A549 (cell line): ENCODE data around the gene GET4. TPM values are rescaled to one million over a fixed set of nuclear protein-coding genes. Genes with fewer than 3 reads are reported as not detected.

Experiments used
- ATAC-seq, 2 experiments: fragments of 200-7000 bp in 1 of 2; fragments of >200 bp in 1 of 2; cut with Nextera tagmentation in 1 of 2; cut with Tn5 transposase in 1 of 2; 3 replicates each; pipeline versions ENCODE4 v1.8.0 to v1.9.1; 2018 to 2020; ENCODE audit warnings: mild to moderate bottlenecking in 1 of 2, moderate library complexity in 1 of 2
- CTCF ChIA-PET: fragments of 300-600 bp; sonication (Branson Sonifier 250); formaldehyde crosslinking; extraction: SDS; loops from one replicate; lab custom pipeline; 2021; ENCODE audit warnings: antibody characterized with exemption, inconsistent platforms; lab: Yijun Ruan, JAX
- POLR2A ChIA-PET: fragments of 350-600 bp; formaldehyde crosslinking; extraction: SDS; loops from one replicate; lab custom pipeline; 2021; ENCODE audit warnings: antibody characterized with exemption, inconsistent platforms; lab: Yijun Ruan, JAX
- DNase-seq, 2 experiments: peaks; one replicate each; pipeline versions ENCODE4 v3.0.0 to v3.0.0-alpha.2; 2011 to 2016; ENCODE audit warnings: low read depth in 1 of 2, low spot score in 1 of 2
- FAIRE-seq: peaks from 2 replicates; lab custom pipeline; 2011; peaks lifted over from hg19 to GRCh38; lab: Jason Lieb, UNC
- H3K27ac ChIP-seq, 2 experiments: fragments of >200 bp; sonication (Bioruptor Twin); formaldehyde crosslinking; 3 replicates each; pipeline ENCODE4 v1.5.1; 2016 to 2017
- H3K4me1 ChIP-seq: fragments of >200 bp; sonication (Bioruptor Twin); formaldehyde crosslinking; 3 replicates; pipeline ENCODE4 v1.6.1; 2016
- H3K4me2 ChIP-seq: fragments of >200 bp; sonication (Bioruptor Twin); formaldehyde crosslinking; 3 replicates; pipeline ENCODE4 v1.6.1; 2016
- H3K4me3 ChIP-seq: fragments of >200 bp; sonication (Bioruptor Twin); formaldehyde crosslinking; 3 replicates; pipeline ENCODE4 v1.5.1; 2016
- H3K9me3 ChIP-seq: fragments of >200 bp; sonication (Bioruptor Twin); formaldehyde crosslinking; 3 replicates; pipeline ENCODE4 v1.6.1; 2016
- CBX2 ChIP-seq: fragments of 200-600 bp; sonication (generic); IDR thresholded peaks from 2 replicates; pipeline ENCODE4 v1.6.1; 2016; ENCODE audit warnings: low read depth, mild to moderate bottlenecking, borderline replicate concordance
- CEBPB ChIP-seq, 2 experiments: fragments of >200 bp in 1 of 2; sonication (Bioruptor Twin) in 1 of 2; formaldehyde crosslinking in 1 of 2; IDR thresholded peaks; 2 replicates each; pipeline ENCODE4 v1.6.1; 2012 to 2016
- FOSB ChIP-seq: fragments of 250-450 bp; sonication (Bioruptor Pico); IDR thresholded peaks from 2 replicates; pipeline ENCODE4 v1.5.0; 2020; ENCODE audit warnings: mild to moderate bottlenecking, moderate library complexity
- FOSL2 ChIP-seq, 2 experiments: fragments of 450-650 bp in 1 of 2; fragments of >200 bp in 1 of 2; sonication (Bioruptor Twin) in 1 of 2; formaldehyde crosslinking; IDR thresholded peaks; 2 replicates each; pipeline versions ENCODE4 v1.5.0 to v1.6.1; 2016 to 2020; ENCODE audit warnings: mild to moderate bottlenecking in 1 of 2, moderate library complexity in 1 of 2
- FOXS1 ChIP-seq: fragments of 250-450 bp; sonication (Bioruptor Pico); IDR thresholded peaks from 2 replicates; pipeline ENCODE4 v1.5.0; 2020; ENCODE audit warnings: mild to moderate bottlenecking, moderate library complexity
- GATA3 ChIP-seq: IDR thresholded peaks from 2 replicates; pipeline ENCODE4 v1.6.1; 2012; ENCODE audit warnings: borderline replicate concordance
- HOXB13 ChIP-seq: fragments of 250-450 bp; sonication (Bioruptor Pico); IDR thresholded peaks from 2 replicates; pipeline ENCODE4 v1.5.0; 2020; ENCODE audit warnings: low read depth, mild to moderate bottlenecking, moderate library complexity
- JUN ChIP-seq, 2 experiments: fragments of >200 bp; sonication (Bioruptor Twin); formaldehyde crosslinking; IDR thresholded peaks; 2 replicates in 1 of 2; 3 replicates in 1 of 2; pipeline ENCODE4 v1.6.1; 2016 to 2017
- KDM1A ChIP-seq: fragments of 200-600 bp; sonication (generic); IDR thresholded peaks from 2 replicates; pipeline ENCODE4 v1.6.1; 2016; ENCODE audit warnings: low read depth, mild to moderate bottlenecking
- KDM5A ChIP-seq: fragments of 200-600 bp; sonication (generic); IDR thresholded peaks from 2 replicates; pipeline ENCODE4 v1.6.1; 2016; ENCODE audit warnings: antibody characterized with exemption, mild to moderate bottlenecking
- NFE2L2 ChIP-seq: fragments of 150-350 bp; conservative IDR thresholded peaks from 2 replicates; pipeline ENCODE4 v1.6.1; 2014; ENCODE audit warnings: low read length
- NPAS2 ChIP-seq: fragments of 250-450 bp; sonication (Bioruptor Pico); IDR thresholded peaks from 2 replicates; pipeline ENCODE4 v1.8.0; 2022; ENCODE audit warnings: mild to moderate bottlenecking, moderate library complexity, borderline replicate concordance
- RCOR1 ChIP-seq: fragments of 150-350 bp; IDR thresholded peaks from 2 replicates; pipeline ENCODE4 v1.6.1; 2014; ENCODE audit warnings: antibody characterized with exemption, low read length, low read depth
- SMC3 ChIP-seq: fragments of >200 bp; sonication (Bioruptor Twin); formaldehyde crosslinking; IDR thresholded peaks from 3 replicates; pipeline ENCODE4 v1.6.1; 2018; ENCODE audit warnings: inconsistent platforms
- SREBF2 ChIP-seq: fragments of 450-650 bp; IDR thresholded peaks from 2 replicates; pipeline ENCODE4 v1.6.1; 2014; ENCODE audit warnings: mild to moderate bottlenecking, moderate library complexity
- TP53 ChIP-seq: fragments of 250-450 bp; sonication (Bioruptor Pico); IDR thresholded peaks from 2 replicates; pipeline ENCODE4 v1.5.0; 2021; ENCODE audit warnings: mild to moderate bottlenecking, moderate library complexity
- ZNF302 ChIP-seq: fragments of 250-450 bp; sonication (Bioruptor Pico); IDR thresholded peaks from 2 replicates; pipeline ENCODE4 v1.9.0; 2021; ENCODE audit warnings: inconsistent platforms, mild to moderate bottlenecking, moderate library complexity
- ZSCAN20 ChIP-seq: fragments of 250-450 bp; sonication (Bioruptor Pico); IDR thresholded peaks from 2 replicates; pipeline ENCODE4 v1.8.0; 2022; ENCODE audit warnings: mild to moderate bottlenecking, moderate library complexity
- WGBS: methylation state at CpG from one replicate; pipeline ENCODE4 v1.1.6; 2017; ENCODE audit errors: missing lambda C conversion rate; 5-methylcytosine and 5-hydroxymethylcytosine counted together
- polyA plus RNA-seq, 4 experiments: library from polyadenylated mRNA; depleted of rRNA in 3 of 4; stranded (reverse); fragments of >200 nt; fragmentation: RNase III in 1 of 4; extraction: RNeasy Plus Mini Kit Qiagen cat#74134 plus additional on column Dnase treatment in 1 of 4; gene quantifications; 2 replicates in 3 of 4; 3 replicates in 1 of 4; pipeline ENCODE4 v1.2.3, GENCODE V29; 2011 to 2017
- TF ChIP-seq, protein P1 (sequence below): fragments of >200 bp; sonication (Bioruptor Twin); formaldehyde crosslinking; IDR thresholded peaks from 3 replicates; pipeline ENCODE4 v1.6.1; 2016
- TF ChIP-seq, protein P2 (sequence below): IDR thresholded peaks from 2 replicates; pipeline ENCODE4 v1.6.1; 2012; ENCODE audit warnings: low read depth, borderline replicate concordance
- TF ChIP-seq, protein P3 (sequence below): IDR thresholded peaks from 2 replicates; pipeline ENCODE4 v1.6.1; 2012
- TF ChIP-seq, protein P4 (sequence below): fragments of 150-350 bp; IDR thresholded peaks from 2 replicates; pipeline ENCODE4 v1.6.1; 2014; ENCODE audit warnings: low read depth, mild to moderate bottlenecking, low read length

GET4 gene
- polyA plus RNA-seq, 2 of the 4 experiments (the other 2 are of a cell fraction): 26.1 to 37.0 TPM

DNA sequence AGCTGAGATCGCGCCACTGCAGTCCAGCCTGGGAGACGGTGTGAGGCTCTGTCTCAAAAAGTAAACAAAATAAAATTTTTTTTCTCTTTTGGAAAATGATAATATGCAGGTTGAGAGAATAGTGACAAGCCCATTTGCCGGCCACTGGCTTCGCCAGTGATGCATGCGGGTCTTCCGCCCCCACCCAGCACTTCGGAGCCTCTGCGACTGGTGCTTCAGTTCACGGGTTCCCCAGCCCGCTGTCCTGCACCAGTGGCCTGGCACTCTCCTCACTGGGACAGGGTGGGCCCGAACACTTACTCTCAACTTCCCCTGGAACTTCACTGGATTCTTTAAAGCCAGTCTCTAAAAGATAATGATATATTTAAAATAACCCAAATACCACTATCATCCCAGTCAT lies 41.3 kb upstream of the GET4 start:
- 95% methylated on average over 12 of the region's 12 CpGs for WGBS
- TF ChIP-seq NFE2L2: no peak
- TF ChIP-seq CEBPB (IDR thresholded peaks at IDR 0.05): no peak
- no peak for TF ChIP-seq RCOR1
- no peak for TF ChIP-seq FOXS1
- TF ChIP-seq, protein P1, sequence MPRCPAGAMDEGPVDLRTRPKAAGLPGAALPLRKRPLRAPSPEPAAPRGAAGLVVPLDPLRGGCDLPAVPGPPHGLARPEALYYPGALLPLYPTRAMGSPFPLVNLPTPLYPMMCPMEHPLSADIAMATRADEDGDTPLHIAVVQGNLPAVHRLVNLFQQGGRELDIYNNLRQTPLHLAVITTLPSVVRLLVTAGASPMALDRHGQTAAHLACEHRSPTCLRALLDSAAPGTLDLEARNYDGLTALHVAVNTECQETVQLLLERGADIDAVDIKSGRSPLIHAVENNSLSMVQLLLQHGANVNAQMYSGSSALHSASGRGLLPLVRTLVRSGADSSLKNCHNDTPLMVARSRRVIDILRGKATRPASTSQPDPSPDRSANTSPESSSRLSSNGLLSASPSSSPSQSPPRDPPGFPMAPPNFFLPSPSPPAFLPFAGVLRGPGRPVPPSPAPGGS: no peak
- TF ChIP-seq, protein P2, sequence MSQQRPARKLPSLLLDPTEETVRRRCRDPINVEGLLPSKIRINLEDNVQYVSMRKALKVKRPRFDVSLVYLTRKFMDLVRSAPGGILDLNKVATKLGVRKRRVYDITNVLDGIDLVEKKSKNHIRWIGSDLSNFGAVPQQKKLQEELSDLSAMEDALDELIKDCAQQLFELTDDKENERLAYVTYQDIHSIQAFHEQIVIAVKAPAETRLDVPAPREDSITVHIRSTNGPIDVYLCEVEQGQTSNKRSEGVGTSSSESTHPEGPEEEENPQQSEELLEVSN: no peak
- TF ChIP-seq NPAS2 (CRISPR knock-in tag): no peak
- no peak for TF ChIP-seq FOSL2 (IDR thresholded peaks at IDR 0.05)
- TF ChIP-seq FOSL2 (CRISPR knock-in tag; IDR thresholded peaks at IDR 0.05): no peak
- TF ChIP-seq, protein P3, sequence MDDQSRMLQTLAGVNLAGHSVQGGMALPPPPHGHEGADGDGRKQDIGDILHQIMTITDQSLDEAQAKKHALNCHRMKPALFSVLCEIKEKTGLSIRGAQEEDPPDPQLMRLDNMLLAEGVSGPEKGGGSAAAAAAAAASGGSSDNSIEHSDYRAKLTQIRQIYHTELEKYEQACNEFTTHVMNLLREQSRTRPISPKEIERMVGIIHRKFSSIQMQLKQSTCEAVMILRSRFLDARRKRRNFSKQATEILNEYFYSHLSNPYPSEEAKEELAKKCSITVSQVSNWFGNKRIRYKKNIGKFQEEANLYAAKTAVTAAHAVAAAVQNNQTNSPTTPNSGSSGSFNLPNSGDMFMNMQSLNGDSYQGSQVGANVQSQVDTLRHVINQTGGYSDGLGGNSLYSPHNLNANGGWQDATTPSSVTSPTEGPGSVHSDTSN: no peak
- no peak for TF ChIP-seq HOXB13 (CRISPR knock-in tag)
- TF ChIP-seq GATA3: no peak
- TF ChIP-seq CBX2: no peak
- TF ChIP-seq SREBF2: no peak
- no peak for TF ChIP-seq SMC3
- no peak for TF ChIP-seq TP53 (CRISPR knock-in tag)
- TF ChIP-seq, protein P4, sequence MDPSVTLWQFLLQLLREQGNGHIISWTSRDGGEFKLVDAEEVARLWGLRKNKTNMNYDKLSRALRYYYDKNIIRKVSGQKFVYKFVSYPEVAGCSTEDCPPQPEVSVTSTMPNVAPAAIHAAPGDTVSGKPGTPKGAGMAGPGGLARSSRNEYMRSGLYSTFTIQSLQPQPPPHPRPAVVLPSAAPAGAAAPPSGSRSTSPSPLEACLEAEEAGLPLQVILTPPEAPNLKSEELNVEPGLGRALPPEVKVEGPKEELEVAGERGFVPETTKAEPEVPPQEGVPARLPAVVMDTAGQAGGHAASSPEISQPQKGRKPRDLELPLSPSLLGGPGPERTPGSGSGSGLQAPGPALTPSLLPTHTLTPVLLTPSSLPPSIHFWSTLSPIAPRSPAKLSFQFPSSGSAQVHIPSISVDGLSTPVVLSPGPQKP: no peak
- TF ChIP-seq KDM1A: no peak
- no peak for TF ChIP-seq ZNF302
- no peak for TF ChIP-seq KDM5A
- no peak for TF ChIP-seq ZSCAN20 (CRISPR knock-in tag)
- ATAC-seq: no peak
- Histone ChIP-seq H3K4me3 (no peak overlapping the region), H3K4me2 (no peak overlapping the region), H3K4me1 (peaks cover 36% of the 10 kb centered on the region), H3K9me3 (no peaks in the 10 kb centered on the region), H3K27ac (no peak overlapping the region)
- CTCF ChIA-PET: no interaction called here
- POLR2A ChIA-PET: no interaction called here
- no peak for DNase-seq
- FAIRE-seq: no peak

DNA sequence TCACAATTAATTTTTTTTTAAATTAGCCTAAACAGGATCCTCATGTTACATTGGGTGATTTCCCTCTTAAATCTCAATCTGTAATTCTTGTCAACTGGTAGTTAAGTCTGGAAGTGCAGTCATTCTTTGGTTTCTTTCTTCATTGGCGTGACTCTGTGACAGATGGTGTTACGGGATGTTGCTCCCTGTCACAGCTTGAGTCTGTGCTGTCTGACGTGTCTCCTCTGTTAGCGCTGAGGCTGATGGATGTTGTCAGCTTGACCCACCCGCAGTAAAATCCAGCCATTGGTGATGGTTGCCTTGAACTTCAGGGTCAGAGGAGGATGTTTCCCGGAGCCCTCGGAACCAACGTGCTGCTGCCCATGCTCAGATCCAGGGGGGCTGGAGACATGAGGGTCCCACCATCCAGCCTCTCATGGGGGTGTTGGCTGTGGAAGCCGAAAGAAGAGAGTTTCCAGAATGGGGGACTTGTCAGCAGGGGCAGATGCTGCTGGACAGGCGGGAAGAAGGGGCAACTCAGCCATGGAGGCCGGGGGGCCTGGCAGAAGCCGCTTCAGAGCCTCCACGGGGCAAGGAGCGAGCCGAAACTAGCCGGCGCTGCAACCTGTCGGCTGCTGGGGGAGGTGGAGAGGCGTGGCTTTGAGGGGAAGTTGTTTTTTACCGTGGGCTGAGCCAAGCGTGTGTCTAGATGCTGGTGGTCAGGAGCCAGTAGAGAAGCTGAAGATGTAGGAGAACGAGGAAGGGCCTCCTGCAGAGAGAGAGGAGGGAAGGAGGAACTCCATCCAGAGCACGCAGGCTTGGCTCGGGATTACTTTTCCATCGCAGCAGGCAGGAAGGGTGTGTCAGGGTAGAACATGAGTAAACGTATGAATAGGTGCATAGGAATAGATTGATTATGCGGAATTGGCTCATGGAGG lies 40.6 kb upstream of the GET4 start:
- WGBS: 76% methylated on average over 27 of the region's 27 CpGs
- no peak for TF ChIP-seq RCOR1
- TF ChIP-seq FOSB: no peak
- TF ChIP-seq JUN (IDR thresholded peaks at IDR 0.05): no peak
- TF ChIP-seq, protein P3: no peak
- Histone ChIP-seq H3K27ac (no peak overlapping the region), H3K4me3 (no peak overlapping the region), H3K4me1 (peaks cover 32% of the 10 kb centered on the region), H3K9me3 (no peaks in the 10 kb centered on the region), H3K4me2 (no peak overlapping the region)
- ChIA-PET POLR2A (interaction anchor here (1.1 kb wide), 1 partner anchor 37 kb away, joined by 4 read pairs; no protein-coding TSS in a partner anchor), CTCF (interaction anchor here (0.6 to 6.7 kb wide), 14 partner anchors 9 to 514 kb away, joined by 3 to 39 read pairs (median 4); no protein-coding TSS in a partner anchor)
- DNase-seq (no peak), ATAC-seq (peak in 1 of 2 experiments; percentile 10; a peak in 2 of 6 replicates), FAIRE-seq (no peak)
